A549 treated with ZK216348 at 1 μM for 4 hours (cell line): Measurements from ENCODE around the gene NSMCE1. TPM values are rescaled to one million over a fixed set of nuclear protein-coding genes. Genes with fewer than 3 reads are reported as not detected.

Experiments used
- total RNA-seq: library from RNA; stranded (reverse); fragments of 200-300 nt; extraction: Qiagen RNA extraction; gene quantifications from 5 replicates; pipeline ENCODE4 v1.2.3, GENCODE V29; 2022; ENCODE audit warnings: low read depth

The NSMCE1 gene, protein sequence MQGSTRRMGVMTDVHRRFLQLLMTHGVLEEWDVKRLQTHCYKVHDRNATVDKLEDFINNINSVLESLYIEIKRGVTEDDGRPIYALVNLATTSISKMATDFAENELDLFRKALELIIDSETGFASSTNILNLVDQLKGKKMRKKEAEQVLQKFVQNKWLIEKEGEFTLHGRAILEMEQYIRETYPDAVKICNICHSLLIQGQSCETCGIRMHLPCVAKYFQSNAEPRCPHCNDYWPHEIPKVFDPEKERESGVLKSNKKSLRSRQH
- total RNA-seq = 52.7 to 62.7 TPM (median 56.0 TPM) in 5 replicates

DNA sequence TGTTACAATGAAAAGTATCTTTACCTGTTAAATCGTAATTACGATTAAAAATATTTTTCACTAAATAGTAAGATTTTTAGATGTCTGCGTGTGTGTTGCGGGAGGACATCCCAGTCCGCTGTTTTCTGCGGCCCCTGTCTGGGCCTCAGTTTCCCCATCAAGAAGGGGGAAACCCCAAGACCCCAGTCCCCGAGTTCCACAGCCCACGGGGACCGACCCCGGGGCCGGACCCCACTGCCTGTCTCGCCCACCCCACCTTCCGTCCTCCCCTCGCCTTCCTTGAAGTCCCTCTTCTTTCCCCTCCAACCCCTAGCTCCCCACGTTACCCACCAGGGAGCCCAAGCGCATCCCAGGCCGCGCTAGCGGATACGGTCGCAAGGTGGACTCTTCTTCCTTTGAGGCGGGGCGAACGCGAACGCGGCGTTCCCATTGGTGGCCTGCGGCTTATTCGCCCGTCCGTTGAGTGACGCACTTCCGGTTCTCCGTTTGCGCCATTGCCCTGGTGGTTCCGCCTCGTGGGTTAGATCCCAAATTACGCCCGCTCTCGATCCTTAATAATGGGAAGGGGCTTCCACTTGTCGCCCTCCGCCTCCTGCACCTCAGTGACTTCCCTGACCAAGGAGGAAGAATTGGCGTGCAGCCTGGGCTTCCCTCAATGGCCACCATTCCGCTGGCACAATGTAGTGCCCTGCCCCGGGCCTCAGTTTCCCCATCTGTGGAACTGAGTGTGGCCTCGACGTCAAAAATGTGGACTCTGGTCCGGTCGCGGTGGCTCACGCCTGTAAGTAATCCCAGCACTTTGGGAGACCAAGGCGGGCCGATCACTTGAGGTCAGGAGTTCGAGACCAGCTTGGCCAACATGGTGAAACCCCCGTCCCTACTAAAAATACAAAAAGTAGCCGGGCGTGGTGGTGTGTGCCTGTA is at the start of gene NSMCE1:
NSMCE1 (minus strand) TSS at position 397 of the 924 bp plus-strand sequence. CDS start 11,202 bp downstream, outside the sequence.

DNA sequence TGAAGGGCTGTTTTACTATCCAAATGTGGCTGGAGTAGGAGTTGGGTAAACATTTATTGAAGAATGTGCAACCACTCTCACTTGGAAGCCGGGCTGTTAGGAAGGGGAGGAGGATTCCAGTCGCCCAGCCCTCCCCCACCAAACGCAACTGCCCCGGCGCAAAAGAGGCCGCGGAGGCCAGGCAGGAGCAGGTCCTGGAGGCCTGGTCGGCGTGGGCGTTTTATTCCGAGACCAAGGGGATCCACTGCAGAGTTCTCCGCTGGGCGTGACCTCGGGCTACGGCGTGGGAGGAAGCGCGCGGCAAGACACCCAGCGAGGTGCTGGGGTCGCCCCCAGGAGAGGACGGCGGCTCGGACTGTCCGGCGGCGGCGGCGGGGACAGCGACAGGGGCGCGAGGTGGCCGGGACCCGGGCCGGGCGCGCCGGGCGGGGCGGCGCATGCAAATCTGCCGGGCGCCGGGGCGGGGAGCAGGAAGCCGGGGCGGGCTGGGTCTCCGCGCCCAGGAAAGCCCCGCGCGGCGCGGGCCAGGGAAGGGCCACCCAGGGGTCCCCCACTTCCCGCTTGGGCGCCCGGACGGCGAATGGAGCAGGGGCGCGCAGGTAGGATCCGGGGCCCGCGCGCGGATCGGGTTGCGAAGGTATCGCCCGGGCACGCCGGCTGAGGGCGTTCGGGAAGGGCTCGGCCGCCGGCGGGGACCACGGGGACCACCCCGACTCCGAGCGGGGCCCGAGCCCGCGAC is 45.0 kb upstream of the NSMCE1 start, which contains the start of gene IL4R:
IL4R (plus strand) TSS at position 553 of the 739 bp plus-strand sequence. CDS start 26,230 bp downstream, outside the sequence.

DNA sequence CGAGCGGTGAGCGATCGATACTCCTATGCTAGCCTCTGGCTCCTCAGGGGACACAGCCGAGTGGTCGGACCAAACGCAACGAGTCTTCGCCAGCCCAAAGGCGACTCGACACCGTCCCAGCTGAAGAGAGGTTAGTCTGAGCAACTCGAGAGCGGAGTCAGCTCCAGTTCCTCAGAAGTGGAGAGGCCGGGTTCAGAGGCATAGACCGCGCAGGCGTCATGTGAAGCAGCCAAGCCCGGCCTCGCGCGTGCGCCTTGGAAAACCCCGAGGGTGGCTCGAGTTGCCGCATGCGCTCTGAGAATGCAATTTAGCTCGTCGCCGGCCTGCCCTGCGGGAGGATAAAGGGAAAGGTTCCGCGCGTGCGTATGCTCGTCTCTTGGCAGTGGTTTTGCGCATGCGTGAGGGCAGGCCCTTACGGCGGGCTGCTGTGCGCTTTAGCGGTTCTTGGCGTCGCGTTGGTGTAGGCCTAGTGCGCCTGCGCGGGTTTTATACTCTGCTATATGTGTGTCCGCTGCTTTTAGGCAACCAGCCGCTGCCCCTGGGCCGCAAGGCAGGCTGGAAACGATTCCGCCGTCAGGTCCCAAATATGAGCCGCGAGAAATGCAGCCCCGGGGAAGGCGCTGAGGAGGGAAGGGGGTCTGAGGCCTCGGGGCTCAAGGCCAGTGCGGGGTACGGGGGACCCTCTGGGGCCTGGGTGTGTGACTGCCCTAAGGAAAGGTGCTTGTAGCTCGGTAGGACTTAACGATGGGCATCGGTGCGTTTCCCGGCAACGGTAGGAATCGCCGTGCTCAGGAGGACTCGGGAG is 64.9 kb downstream of the NSMCE1 start, which contains the start of gene KDM8:
KDM8 (plus strand) TSS at position 20 of the 805 bp plus-strand sequence. CDS start 6,598 bp downstream, outside the sequence.

Other genes starting within 250 kb of the NSMCE1 start
- gene C16orf82, start 201.8 kb downstream of the NSMCE1 start, total RNA-seq = not detected in 5 replicates
- 1.7 to 3.6 TPM (median 2.4 TPM) in 5 replicates for gene KDM8, start 65.2 kb downstream of the NSMCE1 start, total RNA-seq
- 28.9 to 42.1 TPM (median 36.5 TPM) in 5 replicates for gene IL4R, start 45.2 kb upstream of the NSMCE1 start, total RNA-seq
- gene IL21R, start 133.4 kb upstream of the NSMCE1 start, total RNA-seq = 0.05 TPM in 1 of 5 replicates, not detected in the others